Astrocyte (in vitro differentiated cells and primary cell): ENCODE data around the gene CAPN9. TPM values are rescaled to one million over a fixed set of nuclear protein-coding genes. Genes with fewer than 3 reads are reported as not detected.

Source experiments
- DNase-seq: peaks from one replicate; pipeline ENCODE4 v3.0.0-alpha.2; 2010; ENCODE audit warnings: low read depth
- FAIRE-seq: peaks from 2 replicates; lab custom pipeline; 2011; peaks lifted over from hg19 to GRCh38; lab: Jason Lieb, UNC
- H2AFZ ChIP-seq: 2 replicates; pipeline ENCODE4 v1.6.0; 2012; ENCODE audit warnings: low read depth, low read length, inconsistent platforms
- H3K27ac ChIP-seq: 2 replicates; pipeline ENCODE4 v1.5.1; 2011; ENCODE audit warnings: low read depth, low read length, inconsistent platforms
- H3K27me3 ChIP-seq: 2 replicates; pipeline ENCODE4 v1.6.0; 2011; ENCODE audit warnings: low read length, inconsistent platforms; ENCODE audit not compliant: insufficient read depth
- H3K36me3 ChIP-seq: 2 replicates; pipeline ENCODE4 v1.5.1; 2011; ENCODE audit warnings: low read length, inconsistent platforms; ENCODE audit not compliant: insufficient read depth
- H3K4me1 ChIP-seq: 2 replicates; pipeline ENCODE4 v1.5.1; 2011; ENCODE audit warnings: low read length, inconsistent platforms; ENCODE audit not compliant: insufficient read depth
- H3K4me2 ChIP-seq: 2 replicates; pipeline ENCODE4 v1.6.0; 2012; ENCODE audit warnings: low read length, inconsistent platforms
- H3K4me3 ChIP-seq: 2 replicates; pipeline ENCODE4 v1.5.1; 2011; ENCODE audit warnings: low read depth, mild to moderate bottlenecking, low read length, inconsistent platforms; ENCODE audit not compliant: insufficient read depth
- H3K79me2 ChIP-seq: 2 replicates; pipeline ENCODE4 v1.6.0; 2012; ENCODE audit warnings: mild to moderate bottlenecking, low read length, inconsistent platforms; ENCODE audit not compliant: insufficient read depth
- H3K9ac ChIP-seq: 2 replicates; pipeline ENCODE4 v1.6.0; 2012; ENCODE audit warnings: mild to moderate bottlenecking, low read length, inconsistent platforms
- H3K9me3 ChIP-seq: 2 replicates; pipeline ENCODE4 v1.5.1; 2012; ENCODE audit warnings: low read depth, mild to moderate bottlenecking, low read length, inconsistent platforms; ENCODE audit not compliant: insufficient read depth
- H4K20me1 ChIP-seq: 2 replicates; pipeline ENCODE4 v1.6.0; 2012; ENCODE audit warnings: low read length, inconsistent platforms; ENCODE audit not compliant: insufficient read depth
- H3K27ac Mint-ChIP-seq: one replicate; pipeline ENCODE4 v1.8.0; 2021; ENCODE audit warnings: mild to moderate bottlenecking, mixed read lengths; ENCODE audit not compliant: unreplicated experiment
- H3K27me3 Mint-ChIP-seq: one replicate; pipeline ENCODE4 v1.8.0; 2021; ENCODE audit warnings: low read depth, mixed read lengths; ENCODE audit not compliant: unreplicated experiment
- H3K36me3 Mint-ChIP-seq: one replicate; pipeline ENCODE4 v1.8.0; 2021; ENCODE audit warnings: low read depth, mixed read lengths; ENCODE audit not compliant: unreplicated experiment
- H3K4me1 Mint-ChIP-seq: one replicate; pipeline ENCODE4 v1.8.0; 2021; ENCODE audit warnings: low read depth, mixed read lengths; ENCODE audit not compliant: unreplicated experiment
- H3K4me3 Mint-ChIP-seq: one replicate; pipeline ENCODE4 v1.8.0; 2021; ENCODE audit warnings: mild to moderate bottlenecking, moderate library complexity, mixed read lengths; ENCODE audit not compliant: unreplicated experiment
- H3K9me3 Mint-ChIP-seq: one replicate; pipeline ENCODE4 v1.8.0; 2021; ENCODE audit warnings: mild to moderate bottlenecking, mixed read lengths; ENCODE audit not compliant: unreplicated experiment
- EZH2 ChIP-seq: IDR thresholded peaks from 2 replicates; pipeline ENCODE4 v1.6.1; 2012; ENCODE audit warnings: mild to moderate bottlenecking, low read length, inconsistent platforms; ENCODE audit not compliant: insufficient read depth
- total RNA-seq: library from RNA; stranded (reverse); gene quantifications from 2 replicates; pipeline ENCODE4 v1.2.1, GENCODE V29; 2021
- TF ChIP-seq, protein P1 (sequence below): IDR thresholded peaks from 2 replicates; pipeline ENCODE4 v1.5.1; 2011; ENCODE audit warnings: low read depth, mild to moderate bottlenecking, inconsistent platforms, low read length, moderate library complexity; ENCODE audit not compliant: insufficient read depth

Gene CAPN9
- total RNA-seq, 1 donor from 2014 or later = not detected

DNA sequence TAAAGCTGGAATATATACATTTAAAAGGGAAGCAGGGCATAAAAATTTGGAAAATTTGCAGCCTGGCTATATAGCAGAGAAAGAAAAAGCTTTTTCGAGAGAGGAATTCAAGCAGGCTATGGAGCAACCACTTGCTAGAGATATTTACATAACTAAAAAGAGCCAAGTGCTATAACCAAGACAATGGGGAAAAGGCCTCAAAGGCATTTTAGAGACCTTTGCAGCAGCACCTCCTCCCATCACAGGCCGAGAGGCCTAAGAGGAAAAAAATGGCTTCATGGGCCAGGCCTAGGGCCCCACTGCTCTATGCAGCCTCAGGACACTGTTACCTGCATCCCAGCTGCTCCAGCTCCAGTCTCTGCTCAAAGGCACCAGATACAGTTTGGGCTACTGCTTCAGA lies 37.0 kb downstream of the CAPN9 start:
- FAIRE-seq (no peak), DNase-seq (no peak)
- peaks cover 2% of the 10 kb centered on the region for H3K9me3 Mint-ChIP-seq
- Histone ChIP-seq H3K4me1 (no peaks in the 10 kb centered on the region), H3K4me3 (no peak overlapping the region), H2AFZ (no peak overlapping the region), H3K4me2 (no peak overlapping the region), H3K9me3 (no peaks in the 10 kb centered on the region), H3K27me3 (no peaks in the 10 kb centered on the region), H3K27ac (no peak overlapping the region), H4K20me1 (no peaks in the 10 kb centered on the region), H3K36me3 (no peaks in the 10 kb centered on the region), H3K79me2 (no peaks in the 10 kb centered on the region), H3K9ac (no peak overlapping the region)
- peaks cover 9% of the 10 kb centered on the region for H3K4me1 Mint-ChIP-seq
- TF ChIP-seq EZH2 = no peak
- TF ChIP-seq, protein P1, sequence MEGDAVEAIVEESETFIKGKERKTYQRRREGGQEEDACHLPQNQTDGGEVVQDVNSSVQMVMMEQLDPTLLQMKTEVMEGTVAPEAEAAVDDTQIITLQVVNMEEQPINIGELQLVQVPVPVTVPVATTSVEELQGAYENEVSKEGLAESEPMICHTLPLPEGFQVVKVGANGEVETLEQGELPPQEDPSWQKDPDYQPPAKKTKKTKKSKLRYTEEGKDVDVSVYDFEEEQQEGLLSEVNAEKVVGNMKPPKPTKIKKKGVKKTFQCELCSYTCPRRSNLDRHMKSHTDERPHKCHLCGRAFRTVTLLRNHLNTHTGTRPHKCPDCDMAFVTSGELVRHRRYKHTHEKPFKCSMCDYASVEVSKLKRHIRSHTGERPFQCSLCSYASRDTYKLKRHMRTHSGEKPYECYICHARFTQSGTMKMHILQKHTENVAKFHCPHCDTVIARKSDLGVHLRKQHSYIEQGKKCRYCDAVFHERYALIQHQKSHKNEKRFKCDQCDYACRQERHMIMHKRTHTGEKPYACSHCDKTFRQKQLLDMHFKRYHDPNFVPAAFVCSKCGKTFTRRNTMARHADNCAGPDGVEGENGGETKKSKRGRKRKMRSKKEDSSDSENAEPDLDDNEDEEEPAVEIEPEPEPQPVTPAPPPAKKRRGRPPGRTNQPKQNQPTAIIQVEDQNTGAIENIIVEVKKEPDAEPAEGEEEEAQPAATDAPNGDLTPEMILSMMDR = no peak
- H3K4me3 Mint-ChIP-seq = no peak overlapping the region
- no peak overlapping the region for H3K27ac Mint-ChIP-seq
- peaks cover 12% of the 10 kb centered on the region for H3K27me3 Mint-ChIP-seq
- peaks cover 2% of the 10 kb centered on the region for H3K36me3 Mint-ChIP-seq

DNA sequence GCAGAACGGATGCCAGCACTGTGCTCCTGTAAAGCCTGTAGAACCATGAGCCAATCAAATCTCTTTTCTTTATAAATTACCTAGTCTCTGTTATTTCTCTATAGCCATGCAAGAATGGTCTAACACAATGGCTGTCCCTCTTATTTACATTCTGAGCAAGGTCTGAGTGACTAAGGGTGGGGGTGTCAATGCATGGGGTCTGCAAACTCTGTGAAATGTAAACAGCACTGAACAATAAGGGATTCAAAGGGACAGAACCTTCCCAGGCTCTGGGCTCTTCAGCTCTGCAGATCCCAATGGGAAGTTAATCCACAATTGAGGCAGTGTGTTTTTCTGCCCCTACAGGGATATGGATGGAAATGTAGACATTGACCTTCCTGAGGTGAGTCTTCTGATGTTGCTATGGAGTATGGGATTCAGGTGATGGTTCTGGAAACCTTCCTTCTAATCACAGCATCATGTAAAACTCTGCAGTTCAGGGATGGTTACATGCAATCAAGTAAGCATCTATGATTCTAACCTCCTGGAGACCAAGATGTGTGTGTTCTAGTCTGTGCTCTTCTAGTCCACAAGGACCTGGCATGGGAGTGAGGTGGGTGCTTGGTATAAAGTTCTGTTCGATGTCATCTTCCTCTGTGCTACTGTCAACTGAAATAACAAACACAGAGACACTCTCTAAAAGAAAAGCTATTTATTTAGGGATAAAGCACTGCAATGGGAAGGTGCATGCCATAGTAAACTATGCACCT lies 38.6 kb downstream of the CAPN9 start:
- no peak overlapping the region for H3K4me3 Mint-ChIP-seq
- H3K36me3 Mint-ChIP-seq = peaks cover 2% of the 10 kb centered on the region
- H3K9me3 Mint-ChIP-seq = no peaks in the 10 kb centered on the region
- H3K9ac ChIP-seq = no peak overlapping the region
- no peaks in the 10 kb centered on the region for H3K4me1 ChIP-seq
- H2AFZ ChIP-seq = no peak overlapping the region
- H3K9me3 ChIP-seq = no peaks in the 10 kb centered on the region
- no peak overlapping the region for H3K4me2 ChIP-seq
- H3K27ac Mint-ChIP-seq = no peak overlapping the region
- no peak overlapping the region for H3K4me3 ChIP-seq
- TF ChIP-seq EZH2 = no peak
- TF ChIP-seq, protein P1 = no peak
- H3K27me3 ChIP-seq = no peaks in the 10 kb centered on the region
- H3K27me3 Mint-ChIP-seq = peaks cover 14% of the 10 kb centered on the region
- peaks cover 9% of the 10 kb centered on the region for H3K4me1 Mint-ChIP-seq
- H3K27ac ChIP-seq = no peak overlapping the region
- DNase-seq (no peak), FAIRE-seq (no peak)
- no peaks in the 10 kb centered on the region for H4K20me1 ChIP-seq
- no peaks in the 10 kb centered on the region for H3K79me2 ChIP-seq
- no peaks in the 10 kb centered on the region for H3K36me3 ChIP-seq

DNA sequence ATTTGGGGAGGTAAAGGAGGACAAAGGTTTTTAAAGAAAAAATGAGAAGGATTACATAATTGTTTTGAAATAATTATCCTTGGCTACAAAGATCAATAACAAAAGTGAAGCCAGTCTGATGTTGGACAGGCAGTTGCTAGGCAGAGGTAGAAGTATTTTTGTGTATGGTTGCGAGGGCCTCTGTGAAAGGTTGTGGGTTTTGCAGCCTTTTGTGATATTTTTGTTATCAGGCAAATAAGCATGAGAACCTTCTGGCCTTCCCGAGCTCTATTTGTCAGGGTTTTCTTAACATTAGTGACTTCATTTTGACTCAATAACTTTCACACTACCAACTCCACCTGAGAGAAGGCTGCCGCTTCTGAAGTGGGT lies 39.2 kb downstream of the CAPN9 start:
- Mint-ChIP-seq H3K27ac (no peak overlapping the region), H3K4me1 (peaks cover 6% of the 10 kb centered on the region), H3K36me3 (peaks cover 2% of the 10 kb centered on the region), H3K27me3 (peaks cover 14% of the 10 kb centered on the region), H3K9me3 (no peaks in the 10 kb centered on the region), H3K4me3 (no peak overlapping the region)
- H4K20me1 ChIP-seq = no peaks in the 10 kb centered on the region
- no peaks in the 10 kb centered on the region for H3K4me1 ChIP-seq
- FAIRE-seq (no peak), DNase-seq (no peak)
- no peaks in the 10 kb centered on the region for H3K9me3 ChIP-seq
- no peak for TF ChIP-seq EZH2
- TF ChIP-seq, protein P1 = no peak
- H3K36me3 ChIP-seq = no peaks in the 10 kb centered on the region
- H3K27me3 ChIP-seq = no peaks in the 10 kb centered on the region
- H3K27ac ChIP-seq = no peak overlapping the region
- no peak overlapping the region for H3K4me3 ChIP-seq
- no peaks in the 10 kb centered on the region for H3K79me2 ChIP-seq
- no peak overlapping the region for H2AFZ ChIP-seq
- no peak overlapping the region for H3K9ac ChIP-seq
- no peak overlapping the region for H3K4me2 ChIP-seq
